IPS-20b (cell line): ENCODE results near the gene PHLDB1.
A peak's percentile ranks its signal among the peaks of the same experiment; 100 is the strongest.
"Not testable (repeated sequence)": the region's sequence is repeated elsewhere in the genome, so short reads cannot be mapped to it uniquely, and the experiment has no call there.

Source experiments
- H3K27ac ChIP-seq: one replicate; pipeline ENCODE4 v1.5.1; 2013; ENCODE audit warnings: low read length
- H3K27me3 ChIP-seq: 2 replicates; pipeline ENCODE4 v1.6.1; 2013; ENCODE audit warnings: mild to moderate bottlenecking, low read length, inconsistent platforms; ENCODE audit not compliant: insufficient read depth
- H3K36me3 ChIP-seq: 2 replicates; pipeline ENCODE4 v1.6.1; 2013; ENCODE audit warnings: low read depth, mild to moderate bottlenecking, inconsistent platforms, low read length, moderate library complexity; ENCODE audit not compliant: insufficient read depth
- H3K4me1 ChIP-seq: 2 replicates; pipeline ENCODE4 v1.6.1; 2013; ENCODE audit warnings: mild to moderate bottlenecking, control low read depth, inconsistent platforms, low read length, moderate library complexity; ENCODE audit not compliant: insufficient read depth
- H3K4me3 ChIP-seq: 2 replicates; pipeline ENCODE4 v1.5.1; 2013; ENCODE audit warnings: mild to moderate bottlenecking, low read length, inconsistent platforms
- H3K9ac ChIP-seq: 2 replicates; pipeline ENCODE4 v1.6.1; 2013; ENCODE audit warnings: low read depth, mild to moderate bottlenecking, inconsistent platforms, low read length, moderate library complexity
- H3K9me3 ChIP-seq: 2 replicates; pipeline ENCODE4 v1.6.1; 2013; ENCODE audit warnings: mild to moderate bottlenecking, low read depth, low read length, inconsistent platforms; ENCODE audit not compliant: insufficient read depth

The PHLDB1 gene

DNA sequence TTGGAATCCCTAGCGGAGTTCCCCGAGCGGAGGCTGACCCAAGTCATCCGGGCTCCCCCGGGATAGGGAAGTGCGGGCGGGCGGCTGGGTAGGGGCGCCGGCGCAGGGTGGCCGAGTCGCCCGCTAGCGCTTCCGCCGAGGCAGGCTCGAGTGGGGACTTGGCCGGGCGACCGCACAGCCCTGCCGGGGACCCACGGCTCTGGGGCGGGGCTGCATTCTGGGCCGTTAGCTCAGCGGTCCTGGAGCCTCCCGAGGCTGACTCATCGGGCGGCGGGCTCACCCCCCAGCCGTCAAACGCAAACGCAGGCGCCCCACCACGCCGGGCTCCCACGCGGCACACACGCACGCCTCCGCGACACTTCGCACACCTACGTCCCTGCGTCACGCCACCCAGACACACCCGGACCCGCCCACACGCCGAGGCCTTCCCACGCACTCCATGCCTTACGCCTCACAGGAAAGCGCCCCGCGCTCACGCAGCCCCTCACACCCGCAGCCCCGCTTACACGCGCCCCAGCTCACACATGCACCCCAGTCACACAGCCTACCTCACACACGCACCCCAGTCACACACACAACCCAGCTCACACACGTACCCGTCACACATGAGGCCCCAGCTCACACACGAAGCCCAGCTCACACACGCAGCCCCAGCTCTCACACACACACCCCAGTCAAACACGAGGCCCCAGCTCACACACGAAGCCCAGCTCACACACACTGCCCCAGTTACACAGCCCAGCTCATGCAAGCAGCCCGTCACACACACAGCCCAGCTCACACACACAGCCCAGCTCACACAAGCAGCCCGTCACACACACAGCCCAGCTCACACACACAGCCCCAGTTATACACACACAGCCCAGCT is 1.2 kb downstream of the PHLDB1 start:
- peaks cover 87% of the 10 kb centered on the region for H3K27me3 ChIP-seq
- H3K4me1 ChIP-seq = peaks cover 33% of the 10 kb centered on the region
- no peak overlapping the region for H3K9ac ChIP-seq
- no peaks in the 10 kb centered on the region for H3K36me3 ChIP-seq
- H3K27ac ChIP-seq = no peak overlapping the region
- H3K4me3 ChIP-seq = peak overlapping the region; percentile 50; the same call in 1 of the 2 replicates
- H3K9me3 ChIP-seq = peaks cover 9% of the 10 kb centered on the region; the same call in 1 of the 2 replicates

DNA sequence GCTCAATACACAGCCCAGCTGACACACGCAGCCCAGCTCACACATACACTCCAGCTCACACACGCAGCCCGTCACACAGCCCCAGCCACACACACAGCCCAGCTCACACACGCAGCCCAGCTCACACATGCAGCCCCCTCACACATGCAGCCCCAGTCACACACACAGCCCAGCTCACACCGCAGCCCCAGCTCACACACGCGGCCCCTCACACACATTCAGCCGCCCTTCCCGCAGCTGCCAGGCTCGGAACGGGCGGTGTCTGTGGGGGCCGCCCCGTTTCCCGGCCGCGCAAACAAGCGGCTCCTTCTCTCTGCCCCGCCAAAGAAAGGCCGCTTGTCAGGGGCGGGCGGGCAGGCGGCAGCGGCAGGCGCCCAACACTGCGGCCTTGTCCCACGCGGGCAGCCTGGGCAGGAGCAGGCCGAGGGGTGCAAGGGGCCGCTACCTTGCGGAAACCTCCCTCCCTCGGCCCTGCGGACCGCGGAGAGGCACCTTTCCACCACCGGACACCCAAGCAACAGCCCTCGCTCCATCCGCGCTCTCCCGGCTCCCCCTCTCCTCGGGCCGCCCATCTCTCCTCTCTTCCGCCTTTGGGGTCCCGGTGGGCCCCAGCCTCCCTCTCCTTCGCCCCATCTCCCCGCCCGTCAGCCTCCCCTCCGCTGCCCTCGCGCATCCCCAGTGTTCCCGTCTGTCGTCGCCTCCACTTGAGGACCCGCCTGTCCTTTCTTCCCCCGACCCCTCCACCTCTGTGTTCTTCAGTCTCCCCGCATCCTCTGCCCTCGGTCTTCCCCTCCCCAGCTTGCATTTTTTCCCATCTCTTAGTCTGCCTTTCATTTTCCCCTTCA is 2.2 kb downstream of the PHLDB1 start:
- peaks cover 84% of the 10 kb centered on the region for H3K27me3 ChIP-seq
- H3K4me1 ChIP-seq = peaks cover 37% of the 10 kb centered on the region
- H3K4me3 ChIP-seq = peak overlapping the region; percentile 59
- H3K27ac ChIP-seq = no peak overlapping the region
- peaks cover 9% of the 10 kb centered on the region; the same call in 1 of the 2 replicates for H3K9me3 ChIP-seq
- H3K9ac ChIP-seq = no peak overlapping the region
- H3K36me3 ChIP-seq = no peaks in the 10 kb centered on the region

DNA sequence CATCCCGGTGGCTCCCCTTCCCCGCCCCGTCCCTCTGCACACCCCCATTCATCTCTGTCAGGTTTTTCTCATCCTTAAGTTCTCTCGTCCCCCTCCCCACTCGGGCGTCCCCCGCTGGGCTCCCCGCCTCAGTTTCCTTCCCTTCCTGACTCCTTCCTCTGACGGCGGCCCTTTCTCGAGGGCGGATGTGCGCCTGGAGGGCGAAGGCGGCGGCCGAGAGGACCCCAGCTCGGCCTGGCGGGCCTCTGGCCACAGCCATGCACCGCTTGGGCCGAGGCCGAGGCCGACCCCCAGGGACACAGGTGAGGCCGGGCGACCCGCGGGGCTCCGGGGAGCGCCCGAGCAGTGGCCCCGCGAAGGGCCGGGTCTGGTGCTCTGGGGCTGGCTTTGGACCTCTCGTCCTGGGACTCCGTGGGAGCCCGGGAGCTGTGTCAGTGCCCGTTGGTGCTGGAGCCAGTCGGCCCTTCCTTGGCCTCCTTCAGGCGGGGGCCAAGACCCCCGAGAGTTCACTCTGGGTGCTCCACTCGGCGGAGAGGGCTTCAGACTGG is 2.9 kb downstream of the PHLDB1 start:
- Histone ChIP-seq H3K27ac (no peak overlapping the region), H3K4me1 (peaks cover 34% of the 10 kb centered on the region), H3K27me3 (peaks cover 77% of the 10 kb centered on the region), H3K9me3 (peaks cover 9% of the 10 kb centered on the region; the same call in 1 of the 2 replicates), H3K4me3 (peak overlapping the region; percentile 59), H3K36me3 (no peaks in the 10 kb centered on the region), H3K9ac (no peak overlapping the region)

DNA sequence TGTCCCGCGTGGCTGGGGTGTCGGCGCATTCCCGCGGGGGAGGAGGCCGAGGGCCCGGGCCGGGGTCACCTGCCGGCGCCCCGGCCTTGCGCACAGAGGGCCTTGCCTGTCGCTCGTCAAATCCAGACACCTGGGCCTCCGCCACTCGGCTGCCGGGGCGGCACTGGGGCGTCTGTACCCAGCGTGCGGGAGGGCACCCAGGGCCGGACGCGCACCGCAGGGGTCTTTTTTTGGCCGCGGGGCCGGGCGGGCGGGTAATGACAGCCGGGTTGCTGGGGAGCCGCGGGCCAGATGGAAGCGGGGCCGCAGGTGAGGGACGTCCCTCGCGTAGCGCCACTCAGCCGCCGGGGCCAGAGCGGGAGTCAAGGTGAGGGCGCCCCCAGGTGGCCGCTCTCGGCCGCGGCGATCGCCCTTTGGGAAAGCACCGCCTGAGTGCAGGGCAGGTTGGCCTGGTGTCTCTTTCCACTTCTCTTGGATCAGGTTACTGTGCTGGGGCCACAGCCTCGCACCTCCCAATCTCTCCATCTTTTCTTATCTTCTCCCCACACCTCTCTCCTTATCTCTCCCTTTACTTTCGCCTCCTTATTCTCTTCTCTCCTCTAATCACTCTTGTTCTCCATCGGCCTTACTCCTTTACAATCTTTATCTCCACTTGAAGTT is 3.5 kb downstream of the PHLDB1 start:
- peaks cover 9% of the 10 kb centered on the region; the same call in 1 of the 2 replicates for H3K9me3 ChIP-seq
- H3K27me3 ChIP-seq = peaks cover 71% of the 10 kb centered on the region
- peaks cover 34% of the 10 kb centered on the region for H3K4me1 ChIP-seq
- no peak overlapping the region for H3K27ac ChIP-seq
- no peaks in the 10 kb centered on the region for H3K36me3 ChIP-seq
- peak overlapping the region; percentile 59; the same call in 1 of the 2 replicates for H3K4me3 ChIP-seq
- no peak overlapping the region for H3K9ac ChIP-seq

DNA sequence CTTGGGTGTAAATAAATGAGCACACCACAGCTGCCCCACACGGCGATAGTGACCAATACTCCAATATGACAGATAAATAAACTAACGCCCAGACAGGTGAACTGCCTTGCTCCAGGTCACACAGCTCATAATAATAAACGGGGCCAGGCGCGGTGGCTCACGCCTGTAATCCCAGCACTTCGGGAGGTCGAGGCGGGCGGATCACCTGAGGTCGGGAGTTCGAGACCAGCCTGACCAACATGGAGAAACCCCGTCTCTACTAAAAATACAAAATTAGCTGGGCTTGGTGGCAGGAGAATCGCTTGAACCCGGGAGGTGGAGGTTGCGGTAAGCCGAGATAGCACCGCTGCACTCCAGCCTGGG is 4.0 kb downstream of the PHLDB1 start:
- not testable (repeated sequence) for H3K27ac ChIP-seq, H3K9me3 ChIP-seq, H3K4me3 ChIP-seq, H3K9ac ChIP-seq, H3K36me3 ChIP-seq
- Histone ChIP-seq H3K4me1 (peaks cover 34% of the 10 kb centered on the region), H3K27me3 (peaks cover 66% of the 10 kb centered on the region)

DNA sequence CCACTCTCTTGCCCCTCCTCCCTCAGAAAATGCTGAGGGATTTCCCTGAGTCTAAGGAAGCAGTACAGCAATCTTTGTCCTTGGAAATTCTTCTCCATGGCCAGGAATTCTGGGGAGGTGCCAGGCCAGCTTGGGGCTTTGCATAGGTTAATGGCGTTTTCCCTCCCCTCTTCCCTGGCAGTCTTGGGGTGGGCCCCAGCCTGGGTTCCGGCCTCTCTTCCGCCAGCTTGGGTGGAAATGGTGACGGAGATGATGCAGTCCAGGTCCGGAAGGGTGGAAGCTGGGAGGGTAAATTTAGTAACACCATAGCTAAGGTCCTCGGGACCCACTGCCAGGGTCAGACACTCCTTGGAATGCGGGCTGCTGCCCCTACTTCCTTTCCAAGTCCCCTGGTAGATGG is 5.0 kb downstream of the PHLDB1 start:
- Histone ChIP-seq H3K36me3 (no peaks in the 10 kb centered on the region), H3K27me3 (peaks cover 57% of the 10 kb centered on the region), H3K27ac (no peak overlapping the region), H3K4me3 (no peak overlapping the region), H3K9ac (peak overlapping the region; percentile 5; the same call in 1 of the 2 replicates), H3K4me1 (peaks cover 33% of the 10 kb centered on the region), H3K9me3 (peaks cover 9% of the 10 kb centered on the region; the same call in 1 of the 2 replicates)

DNA sequence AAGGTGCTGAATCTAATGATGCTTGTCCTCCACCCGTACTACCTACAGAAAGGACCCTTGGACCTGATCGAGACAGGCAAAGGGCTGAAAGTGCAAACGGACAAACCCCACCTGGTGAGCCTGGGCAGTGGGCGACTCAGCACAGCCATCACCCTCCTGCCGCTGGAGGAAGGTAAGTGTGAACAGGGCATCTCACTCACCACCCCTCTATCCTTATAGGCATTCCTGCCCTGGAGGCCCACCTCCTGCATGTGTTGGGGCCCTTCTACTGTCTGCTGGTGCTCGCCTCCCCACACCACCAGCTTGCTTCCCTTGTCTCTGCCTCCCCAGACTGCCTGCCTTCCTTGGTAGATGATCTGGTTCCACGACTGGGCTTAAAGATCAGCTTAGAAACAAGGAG is 7.1 kb downstream of the PHLDB1 start:
- H3K4me3 ChIP-seq = no peak overlapping the region
- peaks cover 37% of the 10 kb centered on the region for H3K4me1 ChIP-seq
- no peak overlapping the region for H3K27ac ChIP-seq
- no peak overlapping the region for H3K9ac ChIP-seq
- H3K9me3 ChIP-seq = no peaks in the 10 kb centered on the region
- H3K36me3 ChIP-seq = no peaks in the 10 kb centered on the region
- H3K27me3 ChIP-seq = peaks cover 35% of the 10 kb centered on the region

DNA sequence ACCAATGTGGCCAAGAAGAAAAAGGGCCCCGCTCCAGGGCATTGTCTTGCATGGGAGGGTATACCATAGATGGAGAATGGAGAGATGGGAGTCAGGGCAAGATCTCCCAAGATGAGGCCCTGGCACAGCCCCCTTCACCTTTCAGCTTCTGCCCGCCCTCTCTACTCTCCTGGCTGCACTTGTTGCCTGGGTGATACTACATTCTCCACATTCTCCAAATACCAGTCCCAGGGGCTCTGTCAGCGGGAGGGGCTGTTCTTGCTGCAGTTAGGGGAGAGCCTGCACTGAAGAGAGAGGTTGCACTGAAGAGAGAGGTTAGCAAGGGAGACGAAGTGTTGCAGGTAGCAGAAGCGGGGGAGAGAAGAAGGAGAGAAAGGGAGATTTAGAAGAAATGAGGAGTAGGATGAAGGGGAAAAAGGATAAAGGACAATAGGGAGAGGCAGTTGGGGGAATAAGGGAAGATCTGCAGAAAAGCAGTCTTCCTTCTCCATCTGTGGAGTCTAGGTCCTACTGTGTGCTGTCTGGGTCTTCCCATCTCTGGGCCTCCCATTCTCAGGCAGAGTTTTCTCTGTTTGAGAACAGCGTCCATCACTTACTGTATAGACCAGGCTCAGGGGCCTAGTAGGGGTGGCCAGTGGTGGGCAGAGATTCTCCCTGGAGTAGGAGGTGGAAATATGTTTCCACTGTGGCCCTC is 8.0 kb downstream of the PHLDB1 start:
- Histone ChIP-seq H3K36me3 (no peaks in the 10 kb centered on the region), H3K9ac (peak overlapping the region; percentile 4; the same call in 1 of the 2 replicates), H3K4me1 (peaks cover 37% of the 10 kb centered on the region), H3K4me3 (peak overlapping the region; percentile 17; the same call in 1 of the 2 replicates), H3K9me3 (no peaks in the 10 kb centered on the region), H3K27me3 (peaks cover 26% of the 10 kb centered on the region), H3K27ac (no peak overlapping the region)

DNA sequence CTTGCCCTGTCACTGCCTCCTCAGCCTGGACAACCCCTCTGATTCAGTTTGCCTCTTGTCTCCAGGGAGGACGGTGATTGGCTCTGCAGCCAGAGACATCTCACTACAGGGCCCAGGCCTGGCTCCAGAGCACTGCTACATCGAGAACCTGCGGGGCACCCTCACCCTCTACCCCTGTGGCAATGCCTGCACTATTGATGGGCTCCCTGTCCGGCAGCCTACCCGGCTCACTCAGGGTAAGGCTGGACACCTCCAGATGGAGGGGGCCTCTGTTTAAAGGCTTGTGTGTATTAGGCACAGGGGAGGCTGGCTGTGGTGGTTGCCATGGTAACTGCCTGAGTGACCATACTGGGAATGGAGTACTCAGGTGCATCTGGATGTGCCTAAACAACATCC is 8.6 kb downstream of the PHLDB1 start:
- H3K27me3 ChIP-seq = peaks cover 21% of the 10 kb centered on the region
- peak overlapping the region; percentile 4; the same call in 1 of the 2 replicates for H3K9ac ChIP-seq
- no peaks in the 10 kb centered on the region for H3K36me3 ChIP-seq
- H3K9me3 ChIP-seq = no peaks in the 10 kb centered on the region
- H3K4me1 ChIP-seq = peaks cover 43% of the 10 kb centered on the region
- peak overlapping the region; percentile 17; the same call in 1 of the 2 replicates for H3K4me3 ChIP-seq
- no peak overlapping the region for H3K27ac ChIP-seq

DNA sequence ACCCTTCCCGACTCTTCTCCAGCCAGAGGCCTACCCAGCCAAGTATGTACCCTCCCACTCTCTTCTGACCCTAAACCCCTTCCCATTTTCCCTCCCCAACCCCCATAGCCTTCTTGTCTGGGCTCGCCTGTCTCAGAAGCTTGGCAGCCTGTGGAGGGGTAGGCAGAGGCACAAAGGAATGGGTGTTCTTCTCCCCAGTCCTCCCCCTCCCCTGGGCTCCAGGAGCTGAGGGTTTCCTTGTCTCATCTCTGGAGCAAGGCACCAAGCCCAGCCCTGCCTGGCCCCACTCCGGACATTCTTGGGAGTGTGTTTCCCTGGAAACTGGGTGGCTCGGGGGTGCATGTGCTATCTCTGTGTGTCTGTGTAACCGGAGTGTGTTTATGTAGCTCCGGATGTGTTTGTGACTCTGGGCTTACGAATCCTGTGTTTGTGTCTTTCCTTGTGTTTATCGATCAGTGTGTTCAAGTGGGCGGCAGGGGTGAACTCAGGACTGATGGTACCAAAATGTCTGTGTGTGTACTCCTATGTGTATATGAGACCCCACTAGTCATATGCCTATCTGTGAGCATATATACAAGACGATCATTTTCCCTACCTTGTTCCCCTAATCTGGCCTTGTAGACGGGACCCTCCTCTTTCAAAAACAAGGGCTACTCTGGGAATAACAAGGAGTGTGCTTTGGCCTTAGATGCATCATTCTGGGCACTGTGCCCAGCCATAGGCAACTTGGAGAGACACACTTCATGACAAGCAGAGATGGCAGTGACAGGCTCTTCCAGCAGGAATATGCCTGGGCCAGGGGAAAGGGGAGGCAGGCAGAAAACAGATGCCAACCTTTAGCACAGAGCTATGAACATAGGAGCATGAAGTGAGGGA is 10.9 kb downstream of the PHLDB1 start:
- no peak overlapping the region for H3K27ac ChIP-seq
- H3K9me3 ChIP-seq = no peaks in the 10 kb centered on the region
- H3K27me3 ChIP-seq = peaks cover 7% of the 10 kb centered on the region; the same call in 1 of the 2 replicates
- no peak overlapping the region for H3K9ac ChIP-seq
- no peak overlapping the region for H3K4me3 ChIP-seq
- peaks cover 38% of the 10 kb centered on the region for H3K4me1 ChIP-seq
- H3K36me3 ChIP-seq = no peaks in the 10 kb centered on the region
